ENCODE data around the gene MACROH2A1.

Gene MACROH2A1

GRCh38 chr5:135310328-135310989, 88.6 kb downstream of the MACROH2A1 start:
- no peak for DNase-seq

- DNase-seq: no peak
These were observed 89.4 kb downstream of the MACROH2A1 start for GRCh38 chr5:135309391-135310327.

DNA sequence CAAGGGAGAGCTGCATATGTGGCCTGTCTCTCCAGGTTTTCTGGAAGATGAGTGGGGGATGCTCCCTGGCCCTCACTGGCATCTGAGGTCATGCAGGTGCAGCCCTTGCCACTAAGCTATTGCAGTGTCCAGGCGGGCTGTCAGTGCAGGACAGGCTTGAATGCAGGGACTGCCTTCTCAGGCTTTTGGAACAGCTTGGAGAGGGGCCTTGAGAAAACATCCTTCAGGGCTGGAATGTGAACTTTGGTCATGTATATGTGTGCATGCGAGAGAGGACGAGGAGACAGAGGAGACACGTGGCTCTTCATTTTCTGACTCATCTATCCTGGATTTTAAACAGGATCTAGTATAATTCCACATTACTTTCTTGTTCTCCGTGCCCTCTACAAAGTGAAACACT, 90.3 kb downstream of the MACROH2A1 start:
- no peak for DNase-seq

- DNase-seq: no peak
These were observed 90.8 kb downstream of the MACROH2A1 start for GRCh38 chr5:135308245-135308644.

DNA sequence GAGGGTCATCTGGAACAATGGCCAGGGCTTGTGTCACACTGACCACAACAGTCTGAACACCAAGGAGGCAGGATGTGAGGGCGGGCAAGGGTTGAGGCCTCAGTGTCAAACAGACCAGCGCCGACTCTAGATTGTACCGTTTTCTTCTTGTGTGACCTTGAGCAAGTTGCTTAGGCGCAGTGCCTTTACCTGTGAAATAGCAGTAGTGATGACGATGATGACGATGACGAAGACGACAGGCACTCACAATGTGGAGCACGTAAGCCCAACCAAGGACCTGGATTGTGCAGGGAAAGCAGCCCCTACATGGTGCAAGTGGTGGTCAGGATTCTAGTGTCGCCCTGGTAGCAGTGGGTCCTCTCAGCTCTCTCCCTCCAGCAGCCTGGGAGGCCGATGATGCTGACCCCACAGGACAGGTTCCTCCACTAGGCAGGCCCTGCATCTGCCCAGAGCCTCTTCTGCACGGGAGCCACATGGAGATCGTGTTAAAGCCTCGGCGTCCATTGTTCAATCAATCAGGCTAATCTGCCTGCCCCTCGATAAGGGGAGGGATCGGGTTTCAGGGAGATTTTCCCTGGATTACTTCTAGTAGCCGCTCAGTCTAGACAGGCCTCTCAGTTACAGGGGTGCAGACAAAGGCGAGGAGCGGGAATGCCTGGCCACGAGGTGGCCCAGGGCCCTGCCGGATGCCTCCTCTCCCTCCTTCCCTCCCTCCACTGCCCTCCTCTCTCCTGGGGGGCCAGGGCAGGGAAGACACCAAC, 91.7 kb downstream of the MACROH2A1 start:
- DNase-seq: no peak

GRCh38 chr5:135306557-135306956, 92.5 kb downstream of the MACROH2A1 start:
- no peak for DNase-seq

DNA sequence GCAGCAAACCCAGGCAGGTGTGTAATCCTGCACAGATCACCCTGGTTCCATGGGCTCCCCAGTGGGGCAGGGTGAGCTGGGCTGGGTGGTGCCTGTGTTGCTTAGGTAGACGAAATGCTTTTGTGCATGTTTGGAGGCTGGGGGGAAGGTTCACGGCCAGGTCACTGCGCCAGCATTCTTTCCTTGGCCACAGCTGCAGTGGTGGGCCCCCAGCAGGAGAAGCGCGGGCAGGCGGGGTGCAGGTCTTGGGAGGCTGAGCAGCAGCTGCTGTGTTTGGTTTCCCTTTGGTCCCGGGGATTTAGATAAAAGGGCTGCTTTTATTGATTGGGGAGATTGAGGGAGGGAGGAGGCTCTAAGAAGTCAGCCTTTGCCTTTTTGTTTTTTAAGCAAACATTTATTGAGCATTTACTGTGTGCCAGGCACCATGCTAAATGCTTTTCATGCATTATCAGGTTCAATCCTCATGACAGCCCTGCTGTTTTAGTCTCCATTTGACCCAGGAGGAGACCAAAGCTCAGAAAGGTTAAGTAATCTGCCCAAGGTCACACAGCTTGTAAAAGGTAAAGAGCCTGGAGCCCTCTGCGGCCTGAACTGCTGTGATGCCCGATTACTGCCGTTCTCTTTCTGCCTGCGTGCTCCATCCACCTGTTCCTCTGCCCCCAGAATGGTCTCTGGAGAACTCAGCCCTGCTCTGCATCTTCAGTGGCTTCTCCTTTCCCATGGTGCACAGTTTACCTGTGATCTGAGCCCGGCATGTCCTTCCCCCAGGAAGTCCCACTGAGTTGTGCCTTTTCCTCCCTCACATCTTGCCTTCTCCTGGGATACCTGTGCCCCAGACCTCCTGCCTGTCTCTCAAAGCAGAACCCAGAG, 94.4 kb downstream of the MACROH2A1 start:
- no peak for DNase-seq

DNA sequence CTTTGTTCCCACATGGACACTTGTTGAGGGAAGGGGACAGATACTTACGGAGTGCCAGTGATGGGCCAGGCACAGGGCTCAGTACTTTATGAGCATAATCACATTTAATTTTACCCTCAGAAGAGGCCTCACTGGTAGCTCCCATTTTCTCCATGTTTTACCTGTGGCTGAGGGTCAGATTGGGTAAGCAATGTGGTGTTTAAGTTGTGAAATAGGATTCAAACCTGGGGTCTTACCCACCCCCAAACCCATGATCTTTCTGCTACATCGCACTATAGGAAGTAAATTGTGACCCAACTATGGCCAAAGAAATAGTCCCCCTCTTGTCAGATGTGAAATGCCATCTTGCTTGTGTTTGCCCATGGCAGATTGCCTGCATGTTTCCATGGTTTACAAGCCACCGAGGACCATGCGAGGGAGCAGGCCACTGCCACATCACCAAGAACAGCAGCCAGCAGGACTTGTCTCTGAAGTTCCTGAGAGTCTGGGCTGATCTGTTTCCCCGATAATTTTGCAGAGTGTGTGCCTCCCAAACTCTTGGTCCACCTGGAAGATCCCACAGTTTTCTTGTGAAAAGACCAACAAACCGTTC, 95.4 kb downstream of the MACROH2A1 start:
- no peak for DNase-seq

- no peak for DNase-seq
These were observed 101.9 kb downstream of the MACROH2A1 start for GRCh38 chr5:135296900-135297816.

- DNase-seq: no peak
These were observed 103.2 kb downstream of the MACROH2A1 start for GRCh38 chr5:135295852-135296251.

GRCh38 chr5:135294793-135295192, 104.2 kb downstream of the MACROH2A1 start:
- no peak for DNase-seq

DNA sequence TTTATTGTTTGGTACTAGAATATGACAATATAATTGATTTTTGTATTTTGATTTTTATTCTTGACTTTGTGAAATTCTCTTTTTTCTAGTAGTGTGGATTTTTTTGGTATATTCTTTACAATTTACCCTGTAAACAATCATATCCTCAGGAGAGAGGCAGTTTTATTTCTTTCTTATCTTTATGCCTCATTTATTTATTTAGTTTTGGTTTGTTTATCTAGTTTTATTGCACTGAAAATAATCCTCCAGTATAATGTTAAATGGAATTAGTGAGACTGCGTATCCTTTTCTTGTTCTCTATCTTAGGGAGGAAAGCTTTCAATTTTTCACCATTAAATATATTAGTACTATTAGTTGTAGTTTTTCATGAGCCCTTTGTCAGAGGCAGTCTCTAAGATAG, 109.4 kb downstream of the MACROH2A1 start:
- no peak for DNase-seq

GRCh38 chr5:135287551-135287950, 111.5 kb downstream of the MACROH2A1 start:
- no peak for DNase-seq
